Measurements from ENCODE around the gene ZFPL1.

GRCh38 chr11:65095974-65096806, 12.2 kb downstream of the ZFPL1 start, which contains the start of gene VPS51:
- no peak for TF ChIP-seq CTCF (IDR thresholded peaks at IDR 0.05; ENCODE audit: extremely low read depth in 1 of 2, insufficient read depth in 1 of 2, low read depth in 1 of 2, low read length in 2 of 2)
- TF ChIP-seq POLR2A (IDR thresholded peaks at IDR 0.05; ENCODE audit: low read depth, low read length) = peak; percentile 94
- TF ChIP-seq EZH2 (IDR thresholded peaks at IDR 0.05; ENCODE audit: borderline replicate concordance, low read depth, low read length, severe bottlenecking) = no peak
- TF ChIP-seq POLR2AphosphoS5 (IDR thresholded peaks at IDR 0.05; ENCODE audit: insufficient read depth, low read depth, low read length) = peak; percentile 67
- no peak for TF ChIP-seq JUN (IDR thresholded peaks at IDR 0.05; ENCODE audit: borderline replicate concordance, insufficient read depth, insufficient read length, low read depth)
- TF ChIP-seq MAX (IDR thresholded peaks at IDR 0.05; ENCODE audit: insufficient read depth, insufficient read length) = peak; percentile 44
- TF ChIP-seq GATA2 (IDR thresholded peaks at IDR 0.05; ENCODE audit: insufficient read depth, insufficient read length, low read depth, low read length) = no peak

Measured in endothelial cell of umbilical vein (primary cell).